OCI-LY3 (cell line): ENCODE measurements around the gene EYS.

Experiments
- H2AFZ ChIP-seq: fragments of 200-600, 300-600 bp; shearing (Covaris generic); 2 replicates; pipeline ENCODE4 v1.6.0; 2014; ENCODE audit warnings: antibody characterized with exemption, low read depth, low read length
- H3K27ac ChIP-seq: fragments of 200-600, 300-600 bp; sonication (generic); 2 replicates; pipeline ENCODE4 v1.5.1; 2014; ENCODE audit warnings: mild to moderate bottlenecking, low read length, moderate library complexity, mixed read lengths
- H3K27me3 ChIP-seq: fragments of 200-600, 300-600 bp; sonication (generic); 2 replicates; pipeline ENCODE4 v1.6.1; 2014; ENCODE audit warnings: low read depth, low read length, mixed read lengths
- H3K36me3 ChIP-seq: fragments of 200-600, 300-600 bp; sonication (generic); replicated peaks from 2 replicates; pipeline ENCODE3; 2014; ENCODE audit warnings: low read depth, low read length, mixed read lengths
- H3K4me1 ChIP-seq: fragments of 300-600, 200-600 bp; sonication (generic); 2 replicates; pipeline ENCODE4 v1.6.1; 2014; ENCODE audit warnings: low read length, mixed read lengths
- H3K4me2 ChIP-seq: fragments of 200-600, 300-600 bp; sonication (generic); 2 replicates; pipeline ENCODE4 v1.6.1; 2014; ENCODE audit warnings: low read length, mixed read lengths
- H3K4me3 ChIP-seq: fragments of 300-600, 200-600 bp; sonication (generic); 2 replicates; pipeline ENCODE4 v1.5.1; 2014; ENCODE audit warnings: antibody characterized with exemption, mild to moderate bottlenecking, low read length, moderate library complexity
- H3K79me2 ChIP-seq: fragments of 300-600, 200-600 bp; shearing (Covaris generic); 2 replicates; pipeline ENCODE4 v1.6.1; 2014; ENCODE audit warnings: mild to moderate bottlenecking, low read length, mixed read lengths
- H3K9ac ChIP-seq: fragments of 300-600, 200-600 bp; shearing (Covaris generic); 2 replicates; pipeline ENCODE4 v1.6.0; 2014; ENCODE audit warnings: mild to moderate bottlenecking, low read length, moderate library complexity
- H3K9me3 ChIP-seq: fragments of 200-600, 300-600 bp; shearing (Covaris generic); 2 replicates; pipeline ENCODE4 v1.6.1; 2014; ENCODE audit warnings: low read length, mixed read lengths; ENCODE audit not compliant: insufficient read depth
- H4K20me1 ChIP-seq: fragments of 200-600, 300-600 bp; sonication (generic); 2 replicates; pipeline ENCODE4 v1.6.1; 2016; ENCODE audit warnings: low read length, mixed read lengths; ENCODE audit not compliant: insufficient read depth
- CTCF ChIP-seq: fragments of 200-600, 300-600 bp; sonication (generic); IDR thresholded peaks from 2 replicates; pipeline ENCODE4 v1.5.1; 2014; ENCODE audit warnings: antibody characterized with exemption, low read length, low read depth
- EZH2phosphoT487 ChIP-seq: fragments of 200-600 bp; shearing (Covaris generic); IDR thresholded peaks from 2 replicates; pipeline ENCODE4 v1.6.1; 2018; ENCODE audit warnings: antibody characterized with exemption, mixed run types, low read depth

EYS gene

GRCh38 chr6:63929111-63929510 lies 1777.9 kb downstream of the EYS start:
- no peaks in the 10 kb centered on the region for H4K20me1 ChIP-seq
- no peak overlapping the region for H3K4me2 ChIP-seq
- no peaks in the 10 kb centered on the region for H3K9me3 ChIP-seq
- H3K27me3 ChIP-seq = no peaks in the 10 kb centered on the region
- no peaks in the 10 kb centered on the region for H3K4me1 ChIP-seq
- no peaks in the 10 kb centered on the region for H3K36me3 ChIP-seq
- no peak overlapping the region for H2AFZ ChIP-seq
- TF ChIP-seq CTCF (no peak), EZH2phosphoT487 (no peak)
- no peak overlapping the region for H3K27ac ChIP-seq
- no peaks in the 10 kb centered on the region for H3K79me2 ChIP-seq
- H3K9ac ChIP-seq = no peak overlapping the region
- no peak overlapping the region for H3K4me3 ChIP-seq

- no peak overlapping the region for H3K9ac ChIP-seq
- H3K27ac ChIP-seq = no peak overlapping the region
- H3K27me3 ChIP-seq = no peaks in the 10 kb centered on the region
- no peaks in the 10 kb centered on the region for H4K20me1 ChIP-seq
- no peak for TF ChIP-seq CTCF
- no peak for TF ChIP-seq EZH2phosphoT487
- no peak overlapping the region for H3K4me3 ChIP-seq
- no peaks in the 10 kb centered on the region for H3K9me3 ChIP-seq
- H3K36me3 ChIP-seq = no peaks in the 10 kb centered on the region
- H2AFZ ChIP-seq = no peak overlapping the region
- no peak overlapping the region for H3K4me2 ChIP-seq
- H3K4me1 ChIP-seq = no peaks in the 10 kb centered on the region
- no peaks in the 10 kb centered on the region for H3K79me2 ChIP-seq
These were observed 1778.4 kb downstream of the EYS start for GRCh38 chr6:63928613-63929012.

GRCh38 chr6:63926950-63927927 lies 1779.8 kb downstream of the EYS start:
- H3K9me3 ChIP-seq = no peaks in the 10 kb centered on the region
- no peaks in the 10 kb centered on the region for H3K27me3 ChIP-seq
- no peak for TF ChIP-seq EZH2phosphoT487
- no peak for TF ChIP-seq CTCF
- H3K79me2 ChIP-seq = no peaks in the 10 kb centered on the region
- H3K4me2 ChIP-seq = no peak overlapping the region
- H3K9ac ChIP-seq = no peak overlapping the region
- H3K4me1 ChIP-seq = peaks cover 2% of the 10 kb centered on the region; the same call in 1 of the 2 replicates
- H4K20me1 ChIP-seq = no peaks in the 10 kb centered on the region
- no peak overlapping the region for H3K27ac ChIP-seq
- no peak overlapping the region for H3K4me3 ChIP-seq
- no peak overlapping the region for H2AFZ ChIP-seq
- no peaks in the 10 kb centered on the region for H3K36me3 ChIP-seq

- Histone ChIP-seq H3K4me1 (peaks cover 2% of the 10 kb centered on the region; the same call in 1 of the 2 replicates), H3K27me3 (no peaks in the 10 kb centered on the region), H3K36me3 (no peaks in the 10 kb centered on the region), H3K9ac (no peak overlapping the region), H3K27ac (no peak overlapping the region), H3K79me2 (no peaks in the 10 kb centered on the region), H3K4me3 (no peak overlapping the region), H4K20me1 (no peaks in the 10 kb centered on the region), H3K4me2 (no peak overlapping the region), H2AFZ (no peak overlapping the region), H3K9me3 (no peaks in the 10 kb centered on the region)
- no peak for TF ChIP-seq EZH2phosphoT487
- TF ChIP-seq CTCF = no peak
These were observed 1780.7 kb downstream of the EYS start for GRCh38 chr6:63926258-63926780.
